Neural cell (in vitro differentiated cells): ENCODE results near the gene NPTXR. TPM values are rescaled to one million over a fixed set of nuclear protein-coding genes. Genes with fewer than 3 reads are reported as not detected.

Experiments used
- H2AFZ ChIP-seq: fragments of 200-600, 300-800 bp; sonication (generic), shearing (Covaris generic); 2 replicates; pipeline ENCODE4 v1.6.0; 2014; ENCODE audit warnings: low read depth, mild to moderate bottlenecking, antibody characterized with exemption, low read length, moderate library complexity
- H3F3A ChIP-seq: fragments of 200-600 bp; shearing (Covaris generic); 2 replicates; pipeline ENCODE4 v1.6.1; 2016; ENCODE audit warnings: mild to moderate bottlenecking, moderate library complexity, mixed read lengths, antibody characterized with exemption, low read length; ENCODE audit not compliant: insufficient read depth, poor library complexity, severe bottlenecking
- H3K27ac ChIP-seq: fragments of 200-600, 300-800 bp; sonication (generic), shearing (Covaris generic); 2 replicates; pipeline ENCODE4 v1.5.1; 2014; ENCODE audit warnings: mild to moderate bottlenecking, low read length, moderate library complexity
- H3K27me3 ChIP-seq: fragments of 300-800, 200-600 bp; sonication (generic), shearing (Covaris generic); 2 replicates; pipeline ENCODE4 v1.6.0; 2014; ENCODE audit warnings: mild to moderate bottlenecking, low read depth, low read length, moderate library complexity; ENCODE audit not compliant: insufficient read depth
- H3K36me3 ChIP-seq: fragments of 300-800, 200-600 bp; sonication (generic), shearing (Covaris generic); 2 replicates; pipeline ENCODE4 v1.5.1; 2014; ENCODE audit warnings: mild to moderate bottlenecking, antibody characterized with exemption, low read length, moderate library complexity; ENCODE audit not compliant: insufficient read depth
- H3K4me2 ChIP-seq: fragments of 300-800, 200-600 bp; sonication (generic), shearing (Covaris generic); 2 replicates; pipeline ENCODE4 v1.6.0; 2014; ENCODE audit warnings: mild to moderate bottlenecking, low read length
- H3K4me3 ChIP-seq: fragments of 300-800, 200-600 bp; sonication (generic), shearing (Covaris generic); 2 replicates; pipeline ENCODE4 v1.5.1; 2014; ENCODE audit warnings: mild to moderate bottlenecking, low read length, moderate library complexity
- H3K79me2 ChIP-seq: fragments of 200-600 bp; shearing (Covaris generic); replicated peaks from 2 replicates; pipeline ENCODE4 v1.6.0; 2014; ENCODE audit warnings: mild to moderate bottlenecking, low read length, moderate library complexity; ENCODE audit not compliant: insufficient read depth
- H3K9ac ChIP-seq: fragments of 300-800, 200-600 bp; sonication (generic), shearing (Covaris generic); 2 replicates; pipeline ENCODE4 v1.6.1; 2016; ENCODE audit warnings: mild to moderate bottlenecking, low read length, mixed read lengths
- H3K9me2 ChIP-seq: fragments of 200-600 bp; shearing (Covaris generic); 2 replicates; pipeline ENCODE4 v1.6.1; 2016; ENCODE audit warnings: mild to moderate bottlenecking, low read length, mixed read lengths; ENCODE audit not compliant: insufficient read depth
- H3K9me3 ChIP-seq: fragments of 200-600, 300-800 bp; sonication (generic), shearing (Covaris generic); 2 replicates; pipeline ENCODE4 v1.6.1; 2016; ENCODE audit warnings: mild to moderate bottlenecking, mixed run types, low read length, moderate library complexity, mixed read lengths
- H4K20me1 ChIP-seq: fragments of 200-600 bp; shearing (Covaris generic); 2 replicates; pipeline ENCODE4 v1.6.1; 2016; ENCODE audit warnings: mild to moderate bottlenecking, mixed run types; ENCODE audit not compliant: insufficient read depth
- CTCF ChIP-seq: fragments of 450-650 bp; IDR thresholded peaks from 2 replicates; pipeline ENCODE4 v1.5.1; 2014; ENCODE audit warnings: antibody characterized with exemption, mild to moderate bottlenecking, moderate library complexity; ENCODE audit not compliant: poor library complexity, severe bottlenecking
- EP300 ChIP-seq: fragments of 450-650 bp; conservative IDR thresholded peaks from 2 replicates; pipeline ENCODE4 v1.6.1; 2014; ENCODE audit warnings: antibody characterized with exemption, mild to moderate bottlenecking, moderate library complexity; ENCODE audit not compliant: poor library complexity, severe bottlenecking
- EZH2 ChIP-seq: fragments of 200-600, 300-800 bp; shearing (Covaris generic), sonication (generic); IDR thresholded peaks from 2 replicates; pipeline ENCODE4 v1.6.1; 2014; ENCODE audit warnings: antibody characterized with exemption, low read length, borderline replicate concordance, mild to moderate bottlenecking; ENCODE audit not compliant: insufficient read depth, poor library complexity, severe bottlenecking
- MXI1 ChIP-seq: fragments of 450-650 bp; conservative IDR thresholded peaks from 2 replicates; pipeline ENCODE4 v1.6.1; 2014; ENCODE audit warnings: antibody characterized with exemption, mild to moderate bottlenecking; ENCODE audit not compliant: poor library complexity, severe bottlenecking
- POLR2AphosphoS5 ChIP-seq: IDR thresholded peaks from 2 replicates; pipeline ENCODE4 v1.6.1; 2012
- RAD21 ChIP-seq: fragments of 450-650 bp; conservative IDR thresholded peaks from 2 replicates; pipeline ENCODE4 v1.6.1; 2014; ENCODE audit warnings: antibody characterized with exemption, mild to moderate bottlenecking, moderate library complexity
- REST ChIP-seq: IDR thresholded peaks from 2 replicates; pipeline ENCODE4 v1.6.1; 2012; ENCODE audit warnings: borderline replicate concordance
- SMC3 ChIP-seq: fragments of 450-650 bp; conservative IDR thresholded peaks from 2 replicates; pipeline ENCODE4 v1.6.1; 2014; ENCODE audit warnings: antibody characterized with exemption, mild to moderate bottlenecking, moderate library complexity; ENCODE audit not compliant: poor library complexity
- TAF1 ChIP-seq: IDR thresholded peaks from 2 replicates; pipeline ENCODE4 v1.6.1; 2012; ENCODE audit warnings: low read depth
- polyA plus RNA-seq: library from polyadenylated mRNA; depleted of rRNA; stranded (reverse); fragments of >200 nt; gene quantifications from 2 replicates; pipeline ENCODE4 v1.2.3, GENCODE V29; 2014

NPTXR gene
- polyA plus RNA-seq, 1 donor from 2014 or later = 17.0 TPM

- Histone ChIP-seq H3K4me2 (no peak overlapping the region), H3K9ac (no peak overlapping the region), H3K9me2 (no peaks in the 10 kb centered on the region), H3K27me3 (no peaks in the 10 kb centered on the region), H3K36me3 (no peaks in the 10 kb centered on the region), H3K4me3 (no peak overlapping the region), H3K9me3 (no peaks in the 10 kb centered on the region), H3K27ac (no peak overlapping the region), H2AFZ (no peak overlapping the region), H4K20me1 (no peaks in the 10 kb centered on the region), H3K79me2 (peaks cover 15% of the 10 kb centered on the region), H3F3A (no peaks in the 10 kb centered on the region)
- TF ChIP-seq POLR2AphosphoS5 (no peak), RAD21 (no peak), SMC3 (no peak), MXI1 (no peak), EP300 (no peak), REST (no peak), EZH2 (no peak), CTCF (no peak), TAF1 (no peak)
These were observed 6.4 kb downstream of the NPTXR start for GRCh38 chr22:38837414-38837928.

- TF ChIP-seq SMC3 = no peak
- no peak for TF ChIP-seq POLR2AphosphoS5
- no peak for TF ChIP-seq EP300
- no peak for TF ChIP-seq EZH2
- no peak for TF ChIP-seq CTCF
- TF ChIP-seq RAD21 = no peak
- TF ChIP-seq MXI1 = no peak
- TF ChIP-seq REST = no peak
- TF ChIP-seq TAF1 = no peak
- no peaks in the 10 kb centered on the region for H3K36me3 ChIP-seq
- no peaks in the 10 kb centered on the region for H3K79me2 ChIP-seq
- H3K9me2 ChIP-seq = no peaks in the 10 kb centered on the region
- H3K27me3 ChIP-seq = no peaks in the 10 kb centered on the region
- no peaks in the 10 kb centered on the region for H3F3A ChIP-seq
- H4K20me1 ChIP-seq = no peaks in the 10 kb centered on the region
- no peaks in the 10 kb centered on the region for H3K9me3 ChIP-seq
- H3K4me3 ChIP-seq = no peak overlapping the region
- no peak overlapping the region for H3K4me2 ChIP-seq
- no peak overlapping the region for H3K27ac ChIP-seq
- H2AFZ ChIP-seq = no peak overlapping the region
- no peak overlapping the region for H3K9ac ChIP-seq
These were observed 7.9 kb downstream of the NPTXR start for GRCh38 chr22:38835888-38836301.
